ENCODE results near the gene FGF14.

FGF14 gene

GRCh38 chr13:102392481-102393209 is 9.2 kb downstream of the FGF14 start:
- Histone ChIP-seq H3K4me3 (ENCODE audit: low read depth, low read length) (no peak overlapping the region), H3K9me3 (ENCODE audit: control insufficient read depth, insufficient read depth, low read depth, low read length) (no peaks in the 10 kb centered on the region), H3K27ac (ENCODE audit: extremely low read depth, low read depth, low read length) (no peak overlapping the region), H3K36me3 (ENCODE audit: control insufficient read depth in 2 of 2, insufficient read depth in 1 of 2, low read length in 2 of 2) (no peaks in the 10 kb centered on the region), H3K4me1 (ENCODE audit: control insufficient read depth, insufficient read depth, low read length) (0 out of 2 replicates have a peak, but pooled peaks cover 3% of the 10 kb centered on the region)
- TF ChIP-seq ZNF24 (tag by site-specific recombination; IDR thresholded peaks at IDR 0.05) (no peak), ZBTB21 (tag by site-specific recombination; IDR thresholded peaks at IDR 0.05) (no peak), ZSCAN30 (tag by site-specific recombination; IDR thresholded peaks at IDR 0.05) (no peak), HOXC10 (CRISPR knock-in tag; IDR thresholded peaks at IDR 0.05) (no peak), ZNF140 (tag by site-specific recombination; IDR thresholded peaks at IDR 0.05) (no peak)
- ChIA-PET CTCF (no interaction called here), POLR2A (no interaction called here)

- H3K27ac ChIP-seq (ENCODE audit: extremely low read depth, low read depth, low read length) = no peak overlapping the region
- ChIA-PET CTCF (no interaction called here), POLR2A (no interaction called here)
- TF ChIP-seq ZNF426 (tag by site-specific recombination; IDR thresholded peaks at IDR 0.05) = no peak
- no peak for TF ChIP-seq ZNF175 (tag by site-specific recombination; IDR thresholded peaks at IDR 0.05)
- no peaks in the 10 kb centered on the region for H3K9me3 ChIP-seq (ENCODE audit: control insufficient read depth, insufficient read depth, low read depth, low read length)
- H3K4me3 ChIP-seq (ENCODE audit: low read depth, low read length) = no peak overlapping the region
- no peaks in the 10 kb centered on the region for H3K36me3 ChIP-seq (ENCODE audit: control insufficient read depth in 2 of 2, insufficient read depth in 1 of 2, low read length in 2 of 2)
- H3K4me1 ChIP-seq (ENCODE audit: control insufficient read depth, insufficient read depth, low read length) = no peaks in the 10 kb centered on the region
Measured at GRCh38 chr13:102386461-102386860, 15.4 kb downstream of the FGF14 start.

GRCh38 chr13:102380012-102380411 is 21.8 kb downstream of the FGF14 start:
- H3K4me3 ChIP-seq (ENCODE audit: low read depth, low read length) = no peak overlapping the region
- H3K36me3 ChIP-seq (ENCODE audit: control insufficient read depth in 2 of 2, insufficient read depth in 1 of 2, low read length in 2 of 2) = no peaks in the 10 kb centered on the region
- no peak for TF ChIP-seq WT1 (tag by site-specific recombination; IDR thresholded peaks at IDR 0.05)
- H3K9me3 ChIP-seq (ENCODE audit: control insufficient read depth, insufficient read depth, low read depth, low read length) = no peaks in the 10 kb centered on the region
- ChIA-PET CTCF (interaction anchor here (1.0 kb wide), 1 partner anchor 176 kb away, joined by 3 read pairs; no protein-coding TSS in a partner anchor), POLR2A (no interaction called here)
- no peak overlapping the region for H3K27ac ChIP-seq (ENCODE audit: extremely low read depth, low read depth, low read length)
- no peaks in the 10 kb centered on the region for H3K4me1 ChIP-seq (ENCODE audit: control insufficient read depth, insufficient read depth, low read length)

GRCh38 chr13:102376318-102376717 is 25.5 kb downstream of the FGF14 start:
- TF ChIP-seq ZNF707 (tag by site-specific recombination; IDR thresholded peaks at IDR 0.05) = no peak
- peak; percentile 63; the same call in 1 of the 2 replicates for TF ChIP-seq ATF2 (tag by site-specific recombination; IDR thresholded peaks at IDR 0.05; ENCODE audit: low read depth)
- ChIA-PET CTCF (no interaction called here), POLR2A (no interaction called here)
- H3K4me3 ChIP-seq (ENCODE audit: low read depth, low read length) = no peak overlapping the region
- H3K4me1 ChIP-seq (ENCODE audit: control insufficient read depth, insufficient read depth, low read length) = no peaks in the 10 kb centered on the region
- no peak overlapping the region for H3K27ac ChIP-seq (ENCODE audit: extremely low read depth, low read depth, low read length)
- H3K36me3 ChIP-seq (ENCODE audit: control insufficient read depth in 2 of 2, insufficient read depth in 1 of 2, low read length in 2 of 2) = no peaks in the 10 kb centered on the region
- no peaks in the 10 kb centered on the region for H3K9me3 ChIP-seq (ENCODE audit: control insufficient read depth, insufficient read depth, low read depth, low read length)

DNA sequence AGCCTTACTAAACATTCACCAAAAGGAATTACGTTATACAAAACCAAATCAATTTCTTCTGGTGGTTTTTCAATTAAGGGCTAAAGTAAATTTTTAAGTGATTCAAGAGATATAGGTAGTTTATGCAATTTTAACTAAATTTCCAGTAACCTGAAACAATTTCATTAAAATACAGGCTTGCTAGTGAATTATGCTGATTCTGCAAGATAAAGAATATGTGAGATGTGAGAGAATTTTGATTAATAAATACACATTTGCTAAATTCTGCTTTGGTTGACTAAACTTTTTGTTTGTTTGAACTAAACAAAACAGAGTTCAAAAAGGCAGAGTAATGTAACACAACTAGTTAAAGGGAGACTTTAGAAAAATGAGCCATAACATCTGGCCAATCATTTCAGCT is 27.1 kb downstream of the FGF14 start:
- ChIA-PET CTCF (no interaction called here), POLR2A (no interaction called here)
- Histone ChIP-seq H3K4me3 (ENCODE audit: low read depth, low read length) (no peak overlapping the region), H3K9me3 (ENCODE audit: control insufficient read depth, insufficient read depth, low read depth, low read length) (no peaks in the 10 kb centered on the region), H3K4me1 (ENCODE audit: control insufficient read depth, insufficient read depth, low read length) (no peaks in the 10 kb centered on the region), H3K36me3 (ENCODE audit: control insufficient read depth in 2 of 2, insufficient read depth in 1 of 2, low read length in 2 of 2) (no peaks in the 10 kb centered on the region), H3K27ac (ENCODE audit: extremely low read depth, low read depth, low read length) (no peak overlapping the region)
- TF ChIP-seq ZNF18 (tag by site-specific recombination; IDR thresholded peaks at IDR 0.05) (no peak), ZNF19 (tag by site-specific recombination; IDR thresholded peaks at IDR 0.05; ENCODE audit: low read depth) (no peak), ZNF132 (tag by site-specific recombination; IDR thresholded peaks at IDR 0.05; ENCODE audit: borderline replicate concordance) (no peak), PBX3 (CRISPR knock-in tag; IDR thresholded peaks at IDR 0.05) (no peak), ZNF48 (tag by site-specific recombination; IDR thresholded peaks at IDR 0.05) (no peak), ZNF792 (tag by site-specific recombination; IDR thresholded peaks at IDR 0.05) (no peak), ZNF580 (tag by site-specific recombination; IDR thresholded peaks at IDR 0.05) (no peak), ZEB2 (tag by site-specific recombination; IDR thresholded peaks at IDR 0.05) (no peak), ZNF155 (tag by site-specific recombination; IDR thresholded peaks at IDR 0.05) (no peak), ZNF610 (tag by site-specific recombination; IDR thresholded peaks at IDR 0.05; ENCODE audit: borderline replicate concordance) (no peak), SP7 (tag by site-specific recombination; IDR thresholded peaks at IDR 0.05) (no peak)
